ENCODE measurements around the gene ALS2CL. TPM values are rescaled to one million over a fixed set of nuclear protein-coding genes. Genes with fewer than 3 reads are reported as not detected.

ALS2CL gene
- total and polyA plus RNA-seq, 3 experiments from 2014 or later = 0.84 to 1.2 (median 0.96) TPM

DNA sequence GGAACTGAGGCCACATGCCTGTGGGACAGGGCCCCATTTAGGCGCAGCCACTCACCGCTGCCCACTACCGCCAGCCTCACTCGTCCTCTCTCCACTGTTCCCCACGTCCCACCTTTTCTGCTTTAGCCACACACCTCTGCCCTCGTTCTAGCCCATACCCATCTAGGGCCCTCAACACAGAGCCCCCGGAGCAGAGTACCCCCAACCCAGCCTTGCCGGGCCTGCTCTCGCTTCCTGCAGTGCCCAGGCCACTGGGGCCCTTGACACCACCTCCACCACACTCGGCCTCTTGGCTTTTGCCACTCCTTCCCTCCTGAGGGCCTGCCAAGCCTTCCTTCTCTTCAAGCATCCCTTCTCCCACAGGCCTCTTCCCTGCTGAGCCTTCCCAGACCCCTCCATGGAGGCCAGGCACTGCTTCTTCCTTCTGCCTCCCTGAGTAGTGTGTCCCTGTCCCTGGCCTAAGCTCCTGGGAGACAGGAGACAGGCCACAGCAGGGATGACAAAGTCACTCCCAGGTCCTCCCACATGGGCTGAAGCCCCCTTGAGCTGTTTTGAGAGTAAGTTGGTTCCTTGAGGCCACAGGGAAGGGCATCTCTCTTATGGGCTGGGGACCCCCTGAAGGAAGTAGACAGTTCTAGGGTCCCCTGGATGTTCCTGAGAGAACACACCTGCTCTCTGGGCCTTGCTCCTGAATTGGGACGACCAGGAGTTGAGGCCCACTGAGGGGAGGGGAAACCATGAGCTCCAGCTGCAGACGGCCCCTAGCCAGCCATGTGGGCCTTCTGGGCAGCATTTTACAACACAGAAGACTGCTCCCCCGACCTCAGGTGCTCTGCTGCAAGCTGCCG is 19.8 kb upstream of the ALS2CL start:
- H3K4me3 Mint-ChIP-seq = no peak overlapping the region
- DNase-seq = no peak
- CTCF ChIA-PET = no interaction called here

DNA sequence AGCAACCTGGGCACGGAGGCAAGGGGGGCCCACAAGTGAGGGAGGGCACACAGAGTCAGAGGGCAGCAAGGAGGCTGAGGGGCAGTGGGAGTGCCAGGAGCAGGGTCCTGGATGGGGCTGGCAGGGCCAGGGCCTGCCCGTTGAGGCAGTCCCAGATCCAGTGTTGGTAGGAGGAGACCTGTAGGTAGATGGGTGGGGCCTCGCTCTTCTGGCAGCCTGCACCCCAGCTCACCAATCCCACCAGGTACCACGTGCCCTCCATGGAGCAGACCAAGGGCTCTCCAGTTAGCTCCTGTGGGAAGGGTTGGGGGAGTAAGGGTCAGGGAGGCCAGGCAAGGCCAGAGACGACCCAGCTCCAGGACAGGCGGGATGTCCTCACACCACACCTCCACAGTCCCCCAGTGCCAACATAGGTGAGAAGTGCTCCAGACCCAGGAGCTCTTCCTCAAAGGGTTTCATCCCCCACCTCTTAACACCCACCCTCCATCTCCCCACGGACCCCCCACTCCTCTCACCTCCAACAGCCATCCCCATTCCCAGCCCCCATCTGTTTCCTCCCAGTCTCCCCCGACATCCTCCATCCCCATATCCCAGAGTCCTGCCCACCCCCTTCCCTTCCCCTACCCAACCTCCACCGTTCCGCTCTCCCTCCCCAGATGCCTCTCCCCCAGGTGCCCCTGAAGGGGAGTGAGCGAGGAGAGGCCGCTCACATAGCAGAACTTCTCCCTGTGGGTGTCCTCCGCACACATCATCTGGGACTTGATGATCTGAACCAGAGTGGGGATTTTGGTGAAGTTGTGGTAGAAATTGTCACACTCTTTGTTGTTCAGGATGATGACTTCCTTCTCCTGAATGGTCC is 18.9 kb upstream of the ALS2CL start:
- Mint-ChIP-seq H3K27me3 (no peaks in the 10 kb centered on the region), H3K9me3 (peaks cover 0 to 1% (median 0%) of the 10 kb centered on the region in 5 donors), H3K4me1 (no peaks in the 10 kb centered on the region), H3K4me3 (no peak overlapping the region), H3K36me3 (no peaks in the 10 kb centered on the region), H3K27ac (no peak overlapping the region)
- Histone ChIP-seq H3K9me3 (ENCODE audit: low read length) (no peaks in the 10 kb centered on the region), H3K36me3 (ENCODE audit: insufficient read depth, low read length) (no peaks in the 10 kb centered on the region), H3K4me1 (ENCODE audit: insufficient read depth, low read length) (no peaks in the 10 kb centered on the region), H3K4me3 (ENCODE audit: low read length) (no peak overlapping the region), H3K27ac (ENCODE audit: low read depth, low read length) (no peak overlapping the region), H3K27me3 (ENCODE audit: insufficient read depth, low read length, poor library complexity, severe bottlenecking) (no peaks in the 10 kb centered on the region)
- ChIA-PET POLR2A (no interaction called here), CTCF (no interaction called here)
- peak in 1 of 5 donors; percentile 24 for DNase-seq

More for the DNA sequence above, 19.8 kb upstream of the ALS2CL start:
- Mint-ChIP-seq H3K36me3 (no peaks in the 10 kb centered on the region), H3K27me3 (peaks cover 4% of the 10 kb centered on the region in 2 donors), H3K9me3 (peaks cover 0 to 2% (median 0%) of the 10 kb centered on the region in 5 donors), H3K4me1 (no peaks in the 10 kb centered on the region), H3K27ac (peak overlapping the region in 1 of 8 donors; percentile 47)
- no peaks in the 10 kb centered on the region for H3K36me3 ChIP-seq (ENCODE audit: insufficient read depth, low read length)
- H3K4me1 ChIP-seq (ENCODE audit: insufficient read depth, low read length) = no peaks in the 10 kb centered on the region
- POLR2A ChIA-PET = no interaction called here
- no peaks in the 10 kb centered on the region for H3K27me3 ChIP-seq (ENCODE audit: insufficient read depth, low read length, poor library complexity, severe bottlenecking)
- no peaks in the 10 kb centered on the region for H3K9me3 ChIP-seq (ENCODE audit: low read length)
- H3K27ac ChIP-seq (ENCODE audit: low read depth, low read length) = no peak overlapping the region
- H3K4me3 ChIP-seq (ENCODE audit: low read length) = no peak overlapping the region

DNA sequence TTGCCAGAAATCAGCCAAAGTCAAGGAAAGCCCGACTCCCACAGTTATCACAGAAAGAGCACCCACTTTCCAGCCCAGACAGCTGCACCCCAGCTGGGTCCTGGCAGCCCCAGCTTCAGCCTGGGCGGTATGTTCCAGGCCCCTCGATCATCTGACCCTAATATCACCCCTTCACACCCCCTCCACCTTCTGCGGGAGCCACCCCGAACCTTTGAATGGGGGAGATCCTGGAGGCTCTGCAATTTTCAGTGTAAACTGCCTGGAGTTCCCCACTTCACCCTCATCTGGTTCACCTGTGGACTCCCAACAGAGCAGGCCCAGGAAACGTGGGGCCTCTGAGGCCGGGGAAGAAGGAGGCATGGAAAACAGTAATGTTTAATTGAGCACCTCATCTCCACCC is 18.3 kb upstream of the ALS2CL start:
- H3K36me3 Mint-ChIP-seq = no peaks in the 10 kb centered on the region
- CTCF ChIA-PET = no interaction called here
- H3K27ac Mint-ChIP-seq = peak overlapping the region in 2 of 8 donors; percentile 61 to 88
- H3K27me3 Mint-ChIP-seq = no peaks in the 10 kb centered on the region
- Histone ChIP-seq H3K27ac (ENCODE audit: low read depth, low read length) (no peak overlapping the region), H3K9me3 (ENCODE audit: low read length) (no peaks in the 10 kb centered on the region), H3K36me3 (ENCODE audit: insufficient read depth, low read length) (no peaks in the 10 kb centered on the region), H3K4me1 (ENCODE audit: insufficient read depth, low read length) (no peaks in the 10 kb centered on the region), H3K4me3 (ENCODE audit: low read length) (no peak overlapping the region), H3K27me3 (ENCODE audit: insufficient read depth, low read length, poor library complexity, severe bottlenecking) (no peaks in the 10 kb centered on the region)
- no peaks in the 10 kb centered on the region for H3K9me3 Mint-ChIP-seq
- no peak for DNase-seq
- POLR2A ChIA-PET = no interaction called here
- H3K4me1 Mint-ChIP-seq = no peaks in the 10 kb centered on the region
- no peak overlapping the region for H3K4me3 Mint-ChIP-seq

DNA sequence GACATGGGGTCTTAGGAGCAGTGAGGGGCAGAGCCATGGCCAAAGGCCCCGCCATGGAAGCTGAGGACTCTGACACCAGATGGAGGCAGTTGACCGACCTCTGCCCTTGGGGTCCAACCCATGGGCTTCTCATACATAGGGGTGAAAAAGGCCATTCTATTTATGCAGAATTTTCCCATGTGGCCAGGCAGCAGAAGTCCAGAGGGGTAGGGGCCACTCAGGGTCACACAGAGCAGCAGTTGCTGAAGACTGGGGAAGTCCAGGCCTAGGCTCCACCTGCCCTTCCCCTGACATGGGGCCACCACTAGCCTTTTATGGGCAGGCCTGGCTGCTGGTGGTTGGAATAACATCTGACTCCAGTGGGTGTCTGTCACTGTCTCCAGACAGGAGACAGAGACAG is 17.8 kb upstream of the ALS2CL start:
- Histone ChIP-seq H3K27ac (ENCODE audit: low read depth, low read length) (no peak overlapping the region), H3K9me3 (ENCODE audit: low read length) (no peaks in the 10 kb centered on the region), H3K4me3 (ENCODE audit: low read length) (no peak overlapping the region), H3K36me3 (ENCODE audit: insufficient read depth, low read length) (no peaks in the 10 kb centered on the region), H3K27me3 (ENCODE audit: insufficient read depth, low read length, poor library complexity, severe bottlenecking) (no peaks in the 10 kb centered on the region), H3K4me1 (ENCODE audit: insufficient read depth, low read length) (no peaks in the 10 kb centered on the region)
- no peaks in the 10 kb centered on the region for H3K4me1 Mint-ChIP-seq
- H3K4me3 Mint-ChIP-seq = no peak overlapping the region
- H3K27me3 Mint-ChIP-seq = peaks cover 0 to 1% of the 10 kb centered on the region in 2 donors
- no peak for DNase-seq
- no peaks in the 10 kb centered on the region for H3K36me3 Mint-ChIP-seq
- H3K9me3 Mint-ChIP-seq = no peaks in the 10 kb centered on the region
- peak overlapping the region in 1 of 8 donors; percentile 3 for H3K27ac Mint-ChIP-seq
- CTCF ChIA-PET = no interaction called here
- POLR2A ChIA-PET = no interaction called here

DNA sequence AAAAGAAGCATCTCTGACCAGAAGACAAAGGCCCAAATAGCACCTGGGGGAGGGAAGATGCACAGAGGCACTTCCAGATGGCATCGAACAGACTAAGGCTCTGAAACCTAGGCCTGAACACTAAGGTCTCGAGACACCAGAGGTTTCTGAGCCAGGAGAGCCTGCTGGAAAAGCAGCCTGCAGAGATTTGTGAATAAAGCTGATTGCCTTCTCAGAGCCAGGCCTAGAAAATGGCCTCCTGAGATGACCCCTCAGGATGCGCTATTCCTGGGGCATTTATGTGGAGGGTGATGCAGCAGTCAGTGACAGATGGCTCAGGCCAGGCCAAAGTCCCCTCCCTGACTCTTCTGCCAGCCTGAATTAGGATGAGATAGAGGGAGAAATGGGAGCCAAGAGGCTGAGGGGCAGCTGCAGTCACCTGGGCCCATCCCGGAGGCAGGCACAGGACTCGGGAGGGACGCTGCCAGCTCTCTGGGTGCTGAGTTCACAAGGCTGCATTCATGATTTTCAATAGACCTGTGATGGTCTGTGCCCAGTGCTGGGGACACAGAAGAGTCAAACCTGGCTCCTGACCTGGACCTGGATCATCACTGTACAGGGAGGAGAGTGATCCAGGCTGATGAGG is 17.3 kb upstream of the ALS2CL start:
- POLR2A ChIA-PET = no interaction called here
- Mint-ChIP-seq H3K27ac (peak overlapping the region in 1 of 8 donors; percentile 3), H3K4me3 (no peak overlapping the region), H3K9me3 (no peaks in the 10 kb centered on the region), H3K27me3 (peaks cover 0 to 2% of the 10 kb centered on the region in 2 donors), H3K36me3 (no peaks in the 10 kb centered on the region), H3K4me1 (no peaks in the 10 kb centered on the region)
- H3K4me3 ChIP-seq (ENCODE audit: low read length) = no peak overlapping the region
- H3K27me3 ChIP-seq (ENCODE audit: insufficient read depth, low read length, poor library complexity, severe bottlenecking) = no peaks in the 10 kb centered on the region
- no peaks in the 10 kb centered on the region for H3K9me3 ChIP-seq (ENCODE audit: low read length)
- no peak for DNase-seq
- CTCF ChIA-PET = interaction anchor here (1.1 kb wide), 1 partner anchor 184 kb away, joined by 3 read pairs; no protein-coding TSS in a partner anchor
- no peaks in the 10 kb centered on the region for H3K36me3 ChIP-seq (ENCODE audit: insufficient read depth, low read length)
- H3K4me1 ChIP-seq (ENCODE audit: insufficient read depth, low read length) = no peaks in the 10 kb centered on the region
- no peak overlapping the region for H3K27ac ChIP-seq (ENCODE audit: low read depth, low read length)

DNA sequence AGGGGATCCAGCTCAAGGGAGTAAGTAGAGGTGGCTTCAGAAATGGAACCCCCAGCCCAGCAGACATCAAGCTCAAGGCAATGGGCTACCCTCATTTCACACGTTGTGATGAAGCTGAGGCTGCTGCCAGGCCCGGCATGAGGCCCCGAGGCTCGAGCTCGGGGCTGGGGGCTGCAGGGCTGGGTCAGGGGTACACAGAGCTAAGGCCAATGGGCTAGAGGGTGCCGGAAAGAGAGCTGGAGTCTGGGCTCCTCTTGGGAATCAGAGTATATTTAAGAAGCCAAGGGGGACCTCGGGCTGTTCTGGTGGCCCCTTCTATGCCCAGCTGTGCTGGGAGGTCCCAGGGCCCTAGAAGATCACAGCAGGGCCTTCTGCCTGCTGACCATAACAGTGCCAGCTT is 16.8 kb upstream of the ALS2CL start:
- peak in 1 of 5 donors; percentile 33 for DNase-seq
- Histone ChIP-seq H3K9me3 (ENCODE audit: low read length) (no peaks in the 10 kb centered on the region), H3K4me3 (ENCODE audit: low read length) (no peak overlapping the region), H3K4me1 (ENCODE audit: insufficient read depth, low read length) (no peaks in the 10 kb centered on the region), H3K36me3 (ENCODE audit: insufficient read depth, low read length) (no peaks in the 10 kb centered on the region), H3K27me3 (ENCODE audit: insufficient read depth, low read length, poor library complexity, severe bottlenecking) (no peaks in the 10 kb centered on the region), H3K27ac (ENCODE audit: low read depth, low read length) (no peak overlapping the region)
- no peaks in the 10 kb centered on the region for H3K9me3 Mint-ChIP-seq
- no peak overlapping the region for H3K27ac Mint-ChIP-seq
- no peaks in the 10 kb centered on the region for H3K36me3 Mint-ChIP-seq
- H3K4me1 Mint-ChIP-seq = no peaks in the 10 kb centered on the region
- POLR2A ChIA-PET = no interaction called here
- H3K27me3 Mint-ChIP-seq = peaks cover 0 to 2% of the 10 kb centered on the region in 2 donors
- no peak overlapping the region for H3K4me3 Mint-ChIP-seq
- CTCF ChIA-PET = interaction anchor here (1.1 kb wide), 1 partner anchor 185 kb away, joined by 3 read pairs; no protein-coding TSS in a partner anchor

DNA sequence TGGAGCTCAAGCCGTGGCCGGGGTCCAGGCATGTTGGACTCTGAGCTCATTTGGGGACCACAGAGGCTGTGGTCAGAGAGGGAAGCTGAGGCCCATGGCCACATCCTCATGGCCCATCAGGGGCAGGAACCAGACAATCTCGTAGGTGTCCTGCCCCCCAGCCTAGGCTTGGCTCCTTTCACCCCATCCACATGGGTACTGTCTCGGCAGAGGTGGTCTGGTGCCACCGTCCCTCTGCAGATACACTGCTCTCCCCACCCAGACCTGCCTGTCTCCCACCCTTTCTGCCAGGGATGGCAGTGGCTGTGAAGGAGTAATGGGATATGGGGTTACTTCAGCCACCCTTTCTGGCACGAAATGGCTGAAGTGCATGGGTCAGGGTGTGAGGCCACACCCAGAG is 16.2 kb upstream of the ALS2CL start:
- H3K4me3 Mint-ChIP-seq = no peak overlapping the region
- peak in 1 of 5 donors; percentile 22 for DNase-seq
- no peaks in the 10 kb centered on the region for H3K4me1 ChIP-seq (ENCODE audit: insufficient read depth, low read length)
- H3K9me3 Mint-ChIP-seq = no peaks in the 10 kb centered on the region
- CTCF ChIA-PET = interaction anchor here (1.1 kb wide), 1 partner anchor 185 kb away, joined by 3 read pairs; no protein-coding TSS in a partner anchor
- no peaks in the 10 kb centered on the region for H3K4me1 Mint-ChIP-seq
- no peaks in the 10 kb centered on the region for H3K9me3 ChIP-seq (ENCODE audit: low read length)
- no peak overlapping the region for H3K4me3 ChIP-seq (ENCODE audit: low read length)
- H3K27ac ChIP-seq (ENCODE audit: low read depth, low read length) = no peak overlapping the region
- POLR2A ChIA-PET = no interaction called here
- no peaks in the 10 kb centered on the region for H3K27me3 ChIP-seq (ENCODE audit: insufficient read depth, low read length, poor library complexity, severe bottlenecking)
- H3K36me3 Mint-ChIP-seq = no peaks in the 10 kb centered on the region
- H3K36me3 ChIP-seq (ENCODE audit: insufficient read depth, low read length) = no peaks in the 10 kb centered on the region
- H3K27ac Mint-ChIP-seq = no peak overlapping the region
- peaks cover 0 to 2% of the 10 kb centered on the region in 2 donors for H3K27me3 Mint-ChIP-seq
